Activated gamma-delta T cell (primary cell): ENCODE results near the gene TAT.
A peak's percentile ranks its signal among the peaks of the same experiment; 100 is the strongest.
"Not testable (repeated sequence)": the region's sequence is repeated elsewhere in the genome, so short reads cannot be mapped to it uniquely, and the experiment has no call there.

Experiments used
- DNase-seq: peaks from one replicate; lab custom pipeline; 2025; lab: John Stamatoyannopoulos, UW
- total RNA-seq, 2 donors: gene quantifications; one replicate each; lab custom pipeline; 2026; lab: John Stamatoyannopoulos, UW

The TAT gene
- total RNA-seq = 0 to 0.05 reads per million in 2 donors

DNA sequence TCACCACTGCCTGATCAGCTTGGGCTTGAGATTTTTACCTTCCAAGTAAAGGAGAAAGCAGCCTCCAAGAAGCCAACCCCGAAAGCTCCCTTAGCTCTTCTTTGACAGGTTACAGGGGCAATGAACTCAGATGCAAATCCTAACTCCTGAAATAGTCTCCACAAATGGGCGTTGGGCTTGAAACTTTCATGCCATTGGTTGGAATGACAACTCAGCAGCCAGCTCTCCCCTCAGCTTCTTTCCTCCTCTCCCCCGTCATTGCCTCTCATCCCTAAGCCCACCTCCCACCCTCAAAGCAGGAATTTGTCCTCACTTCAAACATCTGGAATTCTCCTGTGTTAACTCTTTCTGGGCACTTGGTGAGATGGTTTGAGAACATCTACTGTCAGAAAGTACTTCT lies at the start of gene TAT:
Gene TAT, minus strand, starts transcription at position 122 of the 400 bp plus-strand sequence. CDS start 677 bp downstream, outside the sequence.
- no peak for DNase-seq

DNA sequence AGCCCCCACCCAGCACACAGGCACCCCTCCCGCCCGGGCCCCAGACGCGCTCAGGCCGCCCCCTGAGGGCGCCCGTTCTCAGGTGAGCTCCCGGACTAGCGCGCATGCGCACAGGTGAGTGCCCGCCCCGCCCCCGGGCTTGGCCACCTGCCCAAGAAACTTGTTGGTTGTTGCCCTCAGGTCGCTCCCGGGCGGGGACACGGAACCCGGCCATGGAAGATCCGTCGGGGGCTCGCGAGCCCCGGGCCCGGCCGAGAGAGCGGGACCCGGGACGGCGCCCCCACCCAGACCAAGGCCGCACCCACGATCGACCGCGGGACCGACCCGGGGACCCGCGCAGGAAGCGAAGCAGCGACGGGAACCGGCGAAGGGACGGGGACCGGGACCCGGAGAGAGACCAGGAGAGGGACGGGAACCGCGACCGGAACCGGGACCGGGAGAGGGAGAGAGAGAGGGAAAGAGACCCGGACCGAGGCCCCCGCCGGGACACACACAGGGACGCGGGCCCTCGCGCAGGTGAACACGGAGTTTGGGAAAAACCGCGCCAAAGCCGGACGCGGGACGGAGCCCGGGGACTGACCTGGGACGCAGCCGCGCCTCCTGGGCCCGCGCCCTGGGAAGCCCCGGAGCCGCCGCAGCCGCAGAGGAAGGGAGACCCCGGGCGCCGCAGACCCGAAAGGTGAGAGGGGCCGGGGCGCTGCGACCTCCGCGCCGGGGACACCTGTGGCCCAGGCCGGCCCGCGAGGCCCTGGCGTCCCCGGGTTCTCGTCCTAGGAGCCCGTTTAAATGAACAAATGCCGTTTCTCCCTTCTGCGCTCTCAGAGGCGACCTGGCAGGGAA lies 49.3 kb upstream of the TAT start, which contains the start of gene MARVELD3:
Gene MARVELD3, plus strand, starts transcription at position 167 of the 840 bp plus-strand sequence. Its CDS starts 46 bp downstream, at position 213.
- DNase-seq = no peak

DNA sequence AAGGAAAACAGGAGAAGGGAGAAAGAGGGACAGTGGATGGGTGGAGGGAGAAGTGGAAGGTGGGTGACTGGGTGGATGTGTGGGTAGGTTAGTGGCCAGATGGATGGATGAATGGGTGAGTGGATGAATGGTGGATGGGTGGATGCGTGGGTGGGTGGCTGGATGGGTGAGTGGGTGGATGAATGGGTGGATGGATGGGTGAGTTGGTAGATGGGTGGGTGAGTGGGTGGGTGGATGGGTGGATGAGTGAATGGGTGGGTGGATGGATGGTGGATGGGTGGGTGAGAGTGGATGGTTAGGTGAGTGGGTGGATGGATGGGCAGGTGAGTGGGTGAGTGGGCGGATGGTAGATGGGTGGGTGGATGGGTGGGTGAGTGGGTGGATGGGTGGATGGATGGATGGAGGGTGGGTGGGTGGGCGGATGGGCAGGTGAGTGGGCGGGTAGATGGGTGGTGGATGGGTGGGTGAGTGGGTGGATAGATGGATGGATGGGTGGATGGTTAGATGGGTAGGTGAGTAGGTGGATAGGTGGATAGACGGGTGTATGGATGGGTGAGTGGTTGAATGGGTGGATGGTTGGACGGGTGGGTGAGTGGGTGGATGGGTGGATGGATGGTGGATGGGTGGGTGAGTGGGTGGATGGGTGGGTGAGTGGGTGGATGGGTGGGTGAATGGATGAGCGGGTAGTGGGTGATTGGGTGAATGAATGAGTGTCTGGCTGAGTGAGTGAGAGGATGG lies 48.4 kb upstream of the TAT start:
- no peak for DNase-seq

DNA sequence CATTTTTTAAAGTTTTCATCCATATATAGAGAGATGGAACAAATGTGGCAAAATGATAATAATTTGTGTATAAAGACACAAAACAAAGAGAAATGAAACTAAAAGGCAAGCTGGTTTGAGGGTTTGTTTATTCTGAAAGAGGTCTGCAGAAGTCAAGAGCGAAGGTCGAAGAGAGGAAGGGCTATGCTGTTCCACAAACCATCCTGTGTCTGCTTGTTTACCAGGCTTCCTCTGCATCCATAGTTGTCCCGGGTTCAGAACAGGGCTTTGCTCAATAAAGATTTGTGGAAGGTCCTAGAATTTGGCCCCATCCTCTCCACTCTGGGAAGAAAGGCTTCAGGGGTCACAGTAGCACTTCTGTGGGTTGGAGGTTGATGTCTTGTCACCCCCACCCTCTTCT lies 46.7 kb upstream of the TAT start:
- DNase-seq = no peak

DNA sequence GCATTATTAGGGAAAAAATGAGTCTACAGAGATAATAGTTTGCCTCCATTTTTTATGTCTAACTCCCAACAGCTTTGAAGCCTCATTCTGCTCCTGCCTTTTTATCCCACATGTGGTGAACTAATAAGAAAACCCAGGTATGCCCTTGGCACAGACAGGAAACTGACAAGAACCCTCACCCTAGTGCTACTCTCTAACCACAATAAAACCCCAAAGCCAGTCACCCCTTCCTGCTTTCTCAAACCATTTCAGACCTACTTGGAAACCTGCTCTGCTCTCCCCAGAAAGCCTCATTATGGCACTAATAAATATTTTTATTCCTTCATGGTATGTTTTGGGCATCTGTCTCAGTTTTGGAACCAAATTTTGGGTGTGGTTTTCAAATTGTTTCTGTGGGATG lies 45.2 kb upstream of the TAT start:
- DNase-seq = no peak

DNA sequence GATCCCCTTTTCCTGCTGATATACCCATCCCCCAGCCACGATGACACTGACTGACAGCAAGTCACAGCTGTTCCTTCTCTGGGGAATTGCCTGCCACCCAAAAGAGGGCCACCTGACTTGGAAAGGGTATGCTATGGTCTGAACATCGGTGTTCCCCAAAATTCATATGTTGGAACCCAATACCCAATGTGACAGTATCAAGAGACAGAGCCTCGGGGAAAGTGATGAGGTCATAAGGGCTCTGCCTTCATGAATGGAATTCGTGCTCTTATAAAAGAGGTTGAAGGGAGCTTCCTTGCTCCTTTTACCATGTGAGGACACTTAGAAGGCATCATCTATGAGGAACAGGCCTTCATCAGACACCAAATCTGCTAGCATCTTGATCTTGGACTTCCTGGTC lies 41.5 kb upstream of the TAT start:
- no peak for DNase-seq

DNA sequence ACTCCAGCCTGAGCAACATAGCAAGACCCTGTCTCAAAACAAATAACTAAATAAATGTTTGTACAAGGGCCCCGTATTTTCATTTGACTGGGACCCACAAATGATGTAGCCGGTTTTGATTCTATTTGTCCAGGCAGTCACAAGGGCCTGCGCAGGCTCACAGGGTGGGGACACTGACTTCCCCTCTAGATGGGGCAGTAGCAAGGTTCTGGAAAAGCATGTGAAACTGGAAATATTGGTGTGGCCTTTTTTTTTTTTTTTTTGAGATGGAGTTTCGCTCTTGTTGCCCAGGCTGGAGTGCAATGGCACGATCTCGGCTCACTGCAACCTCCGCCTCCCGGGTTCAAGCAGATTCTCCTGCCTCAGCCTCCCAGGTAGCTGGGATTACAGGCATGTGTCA lies 38.1 kb upstream of the TAT start:
- not testable (repeated sequence) for DNase-seq

DNA sequence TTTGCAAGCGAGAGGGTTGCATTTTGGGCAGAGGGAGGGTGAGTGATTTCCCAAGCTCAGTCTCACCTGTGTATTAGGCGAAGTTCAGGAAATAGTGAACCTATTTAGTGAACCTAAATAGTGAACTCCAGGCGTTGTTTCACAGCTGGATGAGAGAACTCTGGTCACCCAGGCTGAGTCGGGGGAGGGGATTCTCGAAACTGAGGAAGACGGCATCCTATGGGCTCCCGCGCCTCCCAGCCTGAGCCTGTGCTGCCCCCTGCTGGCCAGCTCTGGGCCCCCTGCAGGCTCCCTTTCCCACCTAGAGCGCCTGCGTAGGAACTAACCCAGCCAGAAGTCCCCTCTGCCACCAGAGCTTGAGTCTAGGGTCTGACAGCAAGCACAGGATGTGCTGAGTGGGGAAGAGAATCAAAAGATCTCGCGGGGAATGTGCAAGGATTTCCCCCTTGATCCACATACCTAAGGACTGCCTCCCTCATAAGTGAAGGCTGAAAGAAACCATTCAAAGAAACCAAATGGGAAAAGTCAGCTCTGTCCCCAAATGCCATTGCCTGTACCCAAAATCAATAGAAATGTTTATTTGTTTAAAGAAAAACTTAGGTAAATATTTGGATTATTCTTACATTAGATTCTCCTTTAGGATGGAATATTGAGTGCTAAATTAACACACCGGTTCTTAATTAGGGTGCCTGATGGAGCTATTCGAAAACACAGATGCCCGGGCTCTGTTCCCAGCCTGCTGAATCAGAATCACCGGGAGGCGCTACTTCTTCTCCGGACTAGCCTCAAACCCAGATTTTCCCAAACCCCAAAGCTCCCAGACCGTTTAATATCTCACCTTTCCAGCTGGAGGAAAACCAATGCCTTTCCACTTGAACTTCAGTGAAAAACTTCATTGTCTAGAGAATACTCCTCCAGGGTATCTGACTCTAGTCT lies 34.3 kb upstream of the TAT start:
- DNase-seq = peak; percentile 40

DNA sequence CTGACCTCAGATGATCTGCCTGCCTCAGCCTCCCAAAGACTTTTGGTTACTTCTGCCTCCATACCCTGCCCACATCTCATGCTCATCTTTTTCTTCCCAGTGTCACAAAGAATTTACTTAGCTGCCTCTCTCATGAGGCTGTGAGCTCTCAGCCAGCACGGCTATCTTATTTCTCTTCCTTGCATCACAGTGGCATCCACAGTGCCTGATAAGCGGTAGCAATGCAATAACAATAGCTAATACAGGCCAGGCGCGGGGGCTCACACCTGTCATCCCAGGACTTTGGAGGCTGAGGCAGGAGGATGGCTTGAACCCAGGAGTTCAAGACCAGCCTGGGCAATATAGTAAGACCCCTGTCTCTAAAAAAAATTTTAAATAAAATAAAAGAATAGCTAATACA lies 33.6 kb upstream of the TAT start:
- no peak for DNase-seq

DNA sequence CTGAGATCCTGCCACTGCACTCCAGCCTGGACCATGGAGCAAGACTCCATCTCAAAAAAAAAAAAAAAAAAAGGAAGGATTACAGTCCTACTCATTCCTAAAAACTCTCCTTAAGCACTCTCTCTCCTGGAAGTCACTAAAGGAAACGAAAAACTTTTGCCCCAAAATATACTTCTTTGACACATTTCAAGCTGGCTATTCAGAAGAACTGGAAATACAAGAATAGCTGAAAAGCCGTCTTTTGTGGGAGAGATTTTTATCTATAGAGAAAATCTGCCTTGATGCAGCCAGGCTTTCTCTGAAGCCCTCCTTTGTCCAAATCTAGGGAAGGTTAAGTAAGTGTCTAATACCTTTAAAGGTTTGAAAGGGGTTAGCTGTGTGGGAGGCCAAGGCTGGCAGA lies 32.2 kb upstream of the TAT start:
- no peak for DNase-seq

DNA sequence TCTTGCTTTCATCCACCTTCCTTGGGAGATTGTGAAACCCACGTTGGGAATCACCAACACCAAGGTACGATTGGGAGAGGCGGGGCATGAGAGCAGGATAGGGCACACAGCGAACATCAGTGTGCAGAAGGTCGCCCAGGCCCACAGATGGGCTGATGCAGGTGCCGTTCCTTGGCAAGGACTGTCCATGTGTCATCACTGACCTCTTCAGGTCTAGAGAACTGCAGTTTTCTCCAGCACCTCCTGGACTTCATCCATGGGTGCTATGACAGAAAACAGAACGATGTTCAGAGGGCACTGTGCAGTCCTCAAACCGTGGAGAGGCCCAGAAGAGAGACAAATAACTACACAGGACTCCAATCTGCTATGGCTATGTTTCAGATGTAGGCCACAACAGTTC lies 23.9 kb upstream of the TAT start:
- DNase-seq = no peak

DNA sequence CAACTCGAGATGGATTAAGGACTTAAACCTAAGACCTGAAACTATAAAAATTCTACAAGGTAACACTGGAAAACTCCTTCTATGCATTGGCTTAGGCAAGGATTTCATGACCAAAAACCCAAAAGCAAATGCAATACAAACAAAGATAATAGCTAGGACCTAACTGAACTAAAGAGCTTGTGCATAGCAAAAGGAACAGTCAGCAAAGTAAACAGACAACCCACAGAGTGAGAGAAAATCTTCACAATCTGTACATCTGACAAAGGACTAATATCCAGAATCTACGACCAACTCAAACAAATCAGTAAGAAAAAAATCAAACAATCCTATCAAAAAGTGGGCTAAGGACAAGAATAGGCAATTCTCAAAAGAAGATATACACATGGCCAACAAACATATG lies 21.5 kb upstream of the TAT start:
- DNase-seq = not testable (repeated sequence)

DNA sequence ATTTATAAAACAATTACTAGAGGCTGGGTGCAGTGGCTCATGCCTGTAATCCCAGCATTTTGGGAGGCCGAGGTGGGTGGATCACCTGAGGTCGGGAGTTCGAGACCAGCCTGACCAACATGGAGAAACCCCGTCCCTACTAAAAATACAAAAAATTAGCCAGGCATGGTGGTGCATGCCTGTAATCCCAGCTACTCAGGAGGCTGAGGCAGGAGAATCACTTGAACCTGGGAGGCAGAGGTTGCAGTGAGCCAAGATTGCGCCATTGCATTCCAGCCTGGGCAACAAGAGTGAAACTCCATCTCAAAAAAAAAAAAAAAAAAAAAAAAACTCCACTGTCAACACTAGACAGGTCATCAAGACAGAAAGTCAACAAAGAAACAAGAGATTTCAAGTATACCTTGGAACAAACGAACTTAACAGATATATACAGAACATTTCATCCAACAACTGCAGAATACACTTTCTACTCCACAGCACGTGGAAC lies 18.5 kb upstream of the TAT start:
- DNase-seq = not testable (repeated sequence)

DNA sequence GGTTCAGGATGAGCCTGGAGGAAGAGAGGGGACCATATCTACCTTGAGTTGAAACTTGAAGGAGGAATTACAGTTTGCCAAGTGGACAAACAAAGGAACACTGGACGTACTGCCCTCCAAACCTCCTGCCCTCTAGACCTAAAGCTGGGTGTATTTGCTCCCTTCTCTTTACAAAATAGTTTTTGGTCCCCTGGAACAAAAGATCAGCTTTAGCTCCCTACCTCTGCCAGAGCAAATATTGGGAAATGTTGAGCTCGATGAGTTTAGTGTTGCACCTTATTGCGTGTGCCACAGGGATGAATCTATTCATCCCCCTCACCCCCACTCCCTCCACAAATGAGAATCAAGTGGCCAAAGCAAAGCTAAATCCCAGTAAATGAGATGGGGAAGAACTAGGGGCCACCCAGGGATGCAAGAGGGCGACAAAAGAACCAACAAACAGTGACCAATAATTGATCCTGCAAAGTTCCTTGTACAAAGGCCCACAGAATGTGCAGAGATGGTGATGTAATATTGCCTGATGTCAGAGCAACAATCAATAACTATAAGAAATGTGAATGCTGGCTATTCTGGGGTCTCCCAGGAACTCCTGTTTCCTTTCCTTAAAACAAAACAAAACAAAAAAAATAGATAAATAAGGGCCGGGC lies 17.2 kb upstream of the TAT start:
- DNase-seq = no peak

DNA sequence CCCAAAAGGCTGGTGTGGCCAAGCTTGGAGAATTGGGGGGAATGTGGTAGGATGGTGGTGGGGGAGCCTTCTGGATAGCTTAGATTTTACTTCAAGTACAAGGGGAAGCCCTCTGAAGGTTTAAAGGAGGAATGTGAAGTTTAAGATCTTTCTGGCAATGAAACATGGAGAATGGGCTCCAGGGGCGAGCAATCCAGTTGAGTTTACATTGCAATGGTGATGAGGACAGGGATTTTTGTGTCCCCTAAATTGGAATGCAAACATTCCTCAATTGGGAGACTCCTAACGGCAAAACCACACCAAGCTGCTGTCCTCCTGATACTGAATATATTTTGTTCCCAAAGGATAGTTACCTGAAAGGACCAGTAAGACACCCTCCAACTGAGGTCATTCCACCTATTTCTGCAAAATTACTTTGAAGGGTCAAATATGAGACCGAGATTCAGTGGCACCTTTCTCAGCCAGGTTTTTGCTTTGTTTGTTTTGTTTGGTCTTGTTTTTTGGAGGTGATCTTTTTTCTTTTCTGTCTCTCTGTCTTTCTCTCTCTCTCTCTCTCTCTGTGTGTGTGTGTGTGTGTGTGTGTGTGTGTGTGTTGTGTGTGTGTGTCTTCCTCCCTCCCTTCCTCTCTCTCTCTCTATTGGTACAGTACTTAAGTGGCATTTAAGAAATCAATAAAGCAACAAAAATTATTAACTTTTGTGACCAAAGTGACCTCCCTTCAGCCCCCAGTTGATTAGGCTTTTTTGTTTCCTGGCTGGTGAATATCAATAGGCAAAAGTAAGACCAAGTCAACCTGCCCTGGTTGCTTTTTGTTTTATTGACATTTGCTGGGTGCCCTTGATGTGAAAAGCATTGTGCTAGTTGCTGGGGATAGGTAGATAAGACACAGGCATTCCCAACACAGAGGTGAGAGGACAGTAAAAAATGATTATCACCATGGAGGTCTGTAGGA lies 16.4 kb upstream of the TAT start:
- no peak for DNase-seq

DNA sequence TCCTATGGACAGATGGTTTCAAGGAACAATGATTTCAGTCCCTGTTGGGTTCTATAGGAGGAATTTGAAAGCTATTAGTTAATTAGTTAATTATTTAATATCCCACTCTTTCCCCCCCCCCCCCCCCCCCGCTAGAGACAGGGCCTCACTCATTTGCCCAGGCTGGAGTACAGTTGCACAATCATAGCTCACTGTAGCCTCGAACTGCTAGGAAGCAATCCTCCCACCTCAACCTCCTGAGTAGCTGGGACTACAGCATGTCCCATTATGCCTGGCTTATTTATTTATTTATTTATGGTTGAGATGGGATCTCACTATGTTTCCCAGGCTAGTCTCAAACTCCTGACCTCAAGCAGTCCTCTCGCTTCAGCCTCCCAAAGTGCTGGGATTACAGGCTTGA lies 15.0 kb upstream of the TAT start:
- no peak for DNase-seq

DNA sequence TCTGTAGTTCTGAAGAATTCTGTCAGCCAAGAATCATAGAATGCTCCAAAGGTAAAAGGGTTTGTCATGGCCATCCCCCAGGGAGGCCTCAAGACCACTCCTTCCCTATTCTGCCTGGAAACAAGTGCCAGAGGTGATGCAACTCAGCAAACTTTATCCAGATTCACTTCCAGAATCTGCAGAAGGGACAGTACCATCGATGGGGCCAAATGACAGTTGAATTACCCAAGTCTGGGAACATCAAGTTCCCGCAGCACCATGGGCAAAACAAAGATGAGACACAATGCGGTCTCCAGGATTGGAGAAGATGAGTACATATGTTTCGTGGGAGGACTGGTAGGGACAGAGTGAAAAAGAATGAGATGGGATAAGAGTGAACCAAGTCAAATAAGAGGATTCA lies 13.7 kb upstream of the TAT start:
- no peak for DNase-seq

DNA sequence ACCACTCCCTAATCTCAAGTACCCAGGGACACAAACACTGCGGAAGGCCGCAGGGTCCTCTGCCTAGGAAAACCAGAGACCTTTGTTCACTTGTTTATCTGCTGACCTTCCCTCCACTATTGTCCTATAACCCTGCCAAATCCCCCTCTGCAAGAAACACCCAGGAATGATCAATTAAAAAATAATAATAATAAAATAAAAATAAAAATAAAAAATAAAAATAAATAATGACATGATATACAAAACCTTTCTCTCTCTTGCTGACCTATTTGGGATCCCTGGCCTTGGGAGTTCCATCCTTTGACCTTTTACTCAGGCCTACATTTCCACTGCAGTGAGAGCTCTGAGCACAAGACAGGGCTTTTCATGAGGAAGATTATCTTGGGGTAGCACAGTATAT lies 13.2 kb upstream of the TAT start:
- not testable (repeated sequence) for DNase-seq

DNA sequence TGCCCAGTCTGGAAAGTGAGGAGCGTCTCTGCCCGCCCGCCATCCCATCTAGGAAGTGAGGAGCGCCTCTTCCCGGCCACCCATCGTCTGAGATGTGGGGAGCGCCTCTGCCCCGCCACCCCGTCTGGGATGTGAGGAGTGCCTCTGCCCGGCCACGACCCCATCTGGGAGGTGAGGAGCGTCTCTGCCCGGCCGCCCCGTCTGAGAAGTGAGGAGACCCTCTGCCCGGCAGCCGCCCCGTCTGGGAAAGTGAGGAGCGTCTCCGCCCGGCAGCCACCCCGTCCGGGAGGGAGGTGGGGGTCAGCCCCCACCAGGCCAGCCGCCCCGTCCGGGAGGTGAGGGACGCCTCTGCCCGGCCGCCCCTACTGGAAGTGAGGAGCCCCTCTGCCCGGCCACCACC lies 12.4 kb upstream of the TAT start:
- not testable (repeated sequence) for DNase-seq

DNA sequence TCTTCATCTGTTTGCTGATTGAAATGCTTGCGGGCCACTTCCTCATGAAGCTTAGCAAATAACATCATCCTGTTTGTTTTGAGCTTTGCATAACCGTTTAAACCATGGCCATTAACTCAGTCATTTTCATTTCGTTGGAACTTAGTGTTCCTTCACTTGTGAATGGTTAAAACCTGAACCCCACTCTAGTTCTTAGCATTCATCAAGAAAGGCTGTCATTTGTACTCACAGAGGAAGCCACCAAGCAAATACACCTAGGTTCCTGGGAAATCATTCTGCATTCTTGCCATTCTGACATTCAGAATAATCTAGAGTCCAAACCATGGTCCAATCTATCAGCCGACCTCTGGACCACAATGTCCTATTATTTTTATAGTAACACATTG lies 8.4 kb upstream of the TAT start:
- no peak for DNase-seq
